ENCODE results near the gene COLQ.
"Not testable (repeated sequence)": the region's sequence is repeated elsewhere in the genome, so short reads cannot be mapped to it uniquely, and the experiment has no call there.

COLQ gene

GRCh38 chr3:15460891-15461531 lies 60.5 kb downstream of the COLQ start:
- no peaks in the 10 kb centered on the region for H3K27me3 ChIP-seq (ENCODE audit: control insufficient read depth, insufficient read depth, low read length)
- no peaks in the 10 kb centered on the region for H3K36me3 ChIP-seq (ENCODE audit: control insufficient read depth, insufficient read depth, low read length)
- no peaks in the 10 kb centered on the region for H3K4me1 ChIP-seq (ENCODE audit: control insufficient read depth, insufficient read depth, low read length)
- H3K9ac ChIP-seq (ENCODE audit: low read length), result no peak overlapping the region
- H3K4me3 ChIP-seq (ENCODE audit: low read length), result no peak overlapping the region
- H3K9me3 ChIP-seq (ENCODE audit: control insufficient read depth, low read length), result no peaks in the 10 kb centered on the region

- Histone ChIP-seq H3K9ac (ENCODE audit: low read length) (no peak overlapping the region), H3K4me1 (ENCODE audit: control insufficient read depth, insufficient read depth, low read length) (no peaks in the 10 kb centered on the region), H3K4me3 (ENCODE audit: low read length) (no peak overlapping the region), H3K27me3 (ENCODE audit: control insufficient read depth, insufficient read depth, low read length) (no peaks in the 10 kb centered on the region), H3K9me3 (ENCODE audit: control insufficient read depth, low read length) (no peaks in the 10 kb centered on the region), H3K36me3 (ENCODE audit: control insufficient read depth, insufficient read depth, low read length) (no peaks in the 10 kb centered on the region)
These were observed 63.2 kb downstream of the COLQ start for GRCh38 chr3:15458212-15458780.

GRCh38 chr3:15456915-15457314 lies 64.6 kb downstream of the COLQ start:
- not testable (repeated sequence) for H3K9me3 ChIP-seq (ENCODE audit: control insufficient read depth, low read length); H3K27me3 ChIP-seq (ENCODE audit: control insufficient read depth, insufficient read depth, low read length); H3K4me3 ChIP-seq (ENCODE audit: low read length); H3K36me3 ChIP-seq (ENCODE audit: control insufficient read depth, insufficient read depth, low read length); H3K4me1 ChIP-seq (ENCODE audit: control insufficient read depth, insufficient read depth, low read length); H3K9ac ChIP-seq (ENCODE audit: low read length)

- no peak overlapping the region for H3K4me3 ChIP-seq (ENCODE audit: low read length)
- no peaks in the 10 kb centered on the region for H3K4me1 ChIP-seq (ENCODE audit: control insufficient read depth, insufficient read depth, low read length)
- H3K27me3 ChIP-seq (ENCODE audit: control insufficient read depth, insufficient read depth, low read length), result no peaks in the 10 kb centered on the region
- H3K36me3 ChIP-seq (ENCODE audit: control insufficient read depth, insufficient read depth, low read length), result no peaks in the 10 kb centered on the region
- no peak overlapping the region for H3K9ac ChIP-seq (ENCODE audit: low read length)
- H3K9me3 ChIP-seq (ENCODE audit: control insufficient read depth, low read length), result no peaks in the 10 kb centered on the region
These were observed 65.2 kb downstream of the COLQ start for GRCh38 chr3:15456321-15456720.

- Histone ChIP-seq H3K36me3 (ENCODE audit: control insufficient read depth, insufficient read depth, low read length) (no peaks in the 10 kb centered on the region), H3K9me3 (ENCODE audit: control insufficient read depth, low read length) (no peaks in the 10 kb centered on the region), H3K27me3 (ENCODE audit: control insufficient read depth, insufficient read depth, low read length) (no peaks in the 10 kb centered on the region), H3K4me3 (ENCODE audit: low read length) (no peak overlapping the region), H3K4me1 (ENCODE audit: control insufficient read depth, insufficient read depth, low read length) (no peaks in the 10 kb centered on the region), H3K9ac (ENCODE audit: low read length) (no peak overlapping the region)
These were observed 65.8 kb downstream of the COLQ start for GRCh38 chr3:15455756-15456155.

GRCh38 chr3:15454965-15455364 lies 66.5 kb downstream of the COLQ start:
- H3K36me3 ChIP-seq (ENCODE audit: control insufficient read depth, insufficient read depth, low read length), result no peaks in the 10 kb centered on the region
- H3K27me3 ChIP-seq (ENCODE audit: control insufficient read depth, insufficient read depth, low read length), result no peaks in the 10 kb centered on the region
- H3K4me3 ChIP-seq (ENCODE audit: low read length), result no peak overlapping the region
- H3K4me1 ChIP-seq (ENCODE audit: control insufficient read depth, insufficient read depth, low read length), result no peaks in the 10 kb centered on the region
- no peak overlapping the region for H3K9ac ChIP-seq (ENCODE audit: low read length)
- H3K9me3 ChIP-seq (ENCODE audit: control insufficient read depth, low read length), result no peaks in the 10 kb centered on the region

- H3K4me1 ChIP-seq (ENCODE audit: control insufficient read depth, insufficient read depth, low read length), result no peaks in the 10 kb centered on the region
These were observed 67.4 kb downstream of the COLQ start for GRCh38 chr3:15453991-15454625.

GRCh38 chr3:15453501-15453900 lies 68.0 kb downstream of the COLQ start:
- Histone ChIP-seq H3K4me1 (ENCODE audit: control insufficient read depth, insufficient read depth, low read length) (no peaks in the 10 kb centered on the region), H3K9me3 (ENCODE audit: control insufficient read depth, low read length) (no peaks in the 10 kb centered on the region), H3K9ac (ENCODE audit: low read length) (no peak overlapping the region), H3K4me3 (ENCODE audit: low read length) (no peak overlapping the region), H3K27me3 (ENCODE audit: control insufficient read depth, insufficient read depth, low read length) (no peaks in the 10 kb centered on the region), H3K36me3 (ENCODE audit: control insufficient read depth, insufficient read depth, low read length) (no peaks in the 10 kb centered on the region)

More at GRCh38 chr3:15453991-15454625, 67.4 kb downstream of the COLQ start:
- Histone ChIP-seq H3K9me3 (ENCODE audit: control insufficient read depth, low read length) (no peaks in the 10 kb centered on the region), H3K36me3 (ENCODE audit: control insufficient read depth, insufficient read depth, low read length) (no peaks in the 10 kb centered on the region), H3K27me3 (ENCODE audit: control insufficient read depth, insufficient read depth, low read length) (no peaks in the 10 kb centered on the region), H3K4me3 (ENCODE audit: low read length) (no peak overlapping the region), H3K9ac (ENCODE audit: low read length) (no peak overlapping the region)

- no peaks in the 10 kb centered on the region for H3K36me3 ChIP-seq (ENCODE audit: control insufficient read depth, insufficient read depth, low read length)
- no peaks in the 10 kb centered on the region for H3K9me3 ChIP-seq (ENCODE audit: control insufficient read depth, low read length)
- H3K4me3 ChIP-seq (ENCODE audit: low read length), result no peak overlapping the region
- H3K27me3 ChIP-seq (ENCODE audit: control insufficient read depth, insufficient read depth, low read length), result no peaks in the 10 kb centered on the region
- no peaks in the 10 kb centered on the region for H3K4me1 ChIP-seq (ENCODE audit: control insufficient read depth, insufficient read depth, low read length)
- no peak overlapping the region for H3K9ac ChIP-seq (ENCODE audit: low read length)
These were observed 68.5 kb downstream of the COLQ start for GRCh38 chr3:15452961-15453360.

- no peaks in the 10 kb centered on the region for H3K36me3 ChIP-seq (ENCODE audit: control insufficient read depth, insufficient read depth, low read length)
- H3K9me3 ChIP-seq (ENCODE audit: control insufficient read depth, low read length), result no peaks in the 10 kb centered on the region
- no peaks in the 10 kb centered on the region for H3K4me1 ChIP-seq (ENCODE audit: control insufficient read depth, insufficient read depth, low read length)
- H3K4me3 ChIP-seq (ENCODE audit: low read length), result no peak overlapping the region
- no peak overlapping the region for H3K9ac ChIP-seq (ENCODE audit: low read length)
- no peaks in the 10 kb centered on the region for H3K27me3 ChIP-seq (ENCODE audit: control insufficient read depth, insufficient read depth, low read length)
These were observed 69.3 kb downstream of the COLQ start for GRCh38 chr3:15452156-15452555.

GRCh38 chr3:15451216-15452113 lies 70.0 kb downstream of the COLQ start:
- Histone ChIP-seq H3K27me3 (ENCODE audit: control insufficient read depth, insufficient read depth, low read length) (no peaks in the 10 kb centered on the region), H3K4me3 (ENCODE audit: low read length) (no peak overlapping the region), H3K36me3 (ENCODE audit: control insufficient read depth, insufficient read depth, low read length) (no peaks in the 10 kb centered on the region), H3K9me3 (ENCODE audit: control insufficient read depth, low read length) (no peaks in the 10 kb centered on the region), H3K4me1 (ENCODE audit: control insufficient read depth, insufficient read depth, low read length) (no peaks in the 10 kb centered on the region), H3K9ac (ENCODE audit: low read length) (no peak overlapping the region)
